ENCODE results near the gene CCDC187. TPM values are rescaled to one million over a fixed set of nuclear protein-coding genes. Genes with fewer than 3 reads are reported as not detected.
A peak's percentile ranks its signal among the peaks of the same experiment; 100 is the strongest.
"Not testable (repeated sequence)": the region's sequence is repeated elsewhere in the genome, so short reads cannot be mapped to it uniquely, and the experiment has no call there.

CCDC187 gene
- total RNA-seq, 1 donor from 2014 or later = not detected

DNA sequence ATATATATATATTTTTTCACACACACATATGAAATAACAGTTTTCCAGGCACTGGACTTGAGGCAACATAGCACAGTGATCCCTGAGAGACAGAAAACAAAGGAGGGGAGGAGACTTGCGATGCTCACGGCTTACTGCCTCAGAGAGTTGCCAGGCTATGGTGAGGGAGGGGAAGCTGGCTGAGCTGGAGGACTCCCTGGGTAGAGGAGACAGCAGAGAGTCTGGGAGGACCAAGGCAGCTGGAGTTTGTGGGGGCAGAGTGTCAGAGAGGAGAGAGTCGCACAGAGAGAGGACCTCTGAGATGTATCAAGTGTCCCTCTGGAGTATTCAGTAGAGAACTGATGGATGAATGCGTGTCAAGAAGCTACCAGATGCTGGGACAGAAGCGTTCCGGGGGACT lies 35.2 kb downstream of the CCDC187 start:
- peak; percentile 69 for DNase-seq (ENCODE audit: low spot score)
- Mint-ChIP-seq H3K4me3 (peak overlapping the region; percentile 75), H3K27ac (no peak overlapping the region), H3K36me3 (no peaks in the 10 kb centered on the region), H3K9me3 (peaks cover 6% of the 10 kb centered on the region), H3K4me1 (peaks cover 32% of the 10 kb centered on the region), H3K27me3 (ENCODE audit: insufficient read depth, low read depth) (peaks cover 13% of the 10 kb centered on the region)
- Histone ChIP-seq H3K9ac (no peak overlapping the region), H4K20me1 (ENCODE audit: low read depth) (no peaks in the 10 kb centered on the region), H3K79me2 (ENCODE audit: low read depth) (no peaks in the 10 kb centered on the region), H3K27me3 (no peaks in the 10 kb centered on the region), H2AFZ (replicated peaks) (no peak overlapping the region), H3K36me3 (no peaks in the 10 kb centered on the region), H3K9me3 (ENCODE audit: low read depth) (no peaks in the 10 kb centered on the region), H3F3A (ENCODE audit: low read depth) (peaks cover 21% of the 10 kb centered on the region), H3K4me3 (no peak overlapping the region), H3K4me2 (peak overlapping the region; percentile 76), H3K4me1 (peaks cover 23% of the 10 kb centered on the region), H3K27ac (no peak overlapping the region)
- TF ChIP-seq EZH2phosphoT487 (IDR thresholded peaks at IDR 0.05) = no peak

GRCh38 chr9:136268318-136268717 lies 35.6 kb downstream of the CCDC187 start:
- no peaks in the 10 kb centered on the region for H4K20me1 ChIP-seq (ENCODE audit: low read depth)
- H3F3A ChIP-seq (ENCODE audit: low read depth) = peaks cover 21% of the 10 kb centered on the region
- no peaks in the 10 kb centered on the region for H3K27me3 ChIP-seq
- H2AFZ ChIP-seq (replicated peaks) = no peak overlapping the region
- DNase-seq (ENCODE audit: low spot score) = peak; percentile 75
- H3K4me1 ChIP-seq = peaks cover 23% of the 10 kb centered on the region
- Mint-ChIP-seq H3K4me3 (peak overlapping the region; percentile 68), H3K27me3 (ENCODE audit: insufficient read depth, low read depth) (peaks cover 13% of the 10 kb centered on the region), H3K9me3 (peaks cover 6% of the 10 kb centered on the region), H3K4me1 (peaks cover 35% of the 10 kb centered on the region), H3K27ac (no peak overlapping the region), H3K36me3 (no peaks in the 10 kb centered on the region)
- H3K4me2 ChIP-seq = peak overlapping the region; percentile 76
- H3K4me3 ChIP-seq = no peak overlapping the region
- no peaks in the 10 kb centered on the region for H3K79me2 ChIP-seq (ENCODE audit: low read depth)
- TF ChIP-seq EZH2phosphoT487 (IDR thresholded peaks at IDR 0.05) (no peak), EZH2 (IDR thresholded peaks at IDR 0.05) (no peak)
- TF ChIP-seq, protein P1, sequence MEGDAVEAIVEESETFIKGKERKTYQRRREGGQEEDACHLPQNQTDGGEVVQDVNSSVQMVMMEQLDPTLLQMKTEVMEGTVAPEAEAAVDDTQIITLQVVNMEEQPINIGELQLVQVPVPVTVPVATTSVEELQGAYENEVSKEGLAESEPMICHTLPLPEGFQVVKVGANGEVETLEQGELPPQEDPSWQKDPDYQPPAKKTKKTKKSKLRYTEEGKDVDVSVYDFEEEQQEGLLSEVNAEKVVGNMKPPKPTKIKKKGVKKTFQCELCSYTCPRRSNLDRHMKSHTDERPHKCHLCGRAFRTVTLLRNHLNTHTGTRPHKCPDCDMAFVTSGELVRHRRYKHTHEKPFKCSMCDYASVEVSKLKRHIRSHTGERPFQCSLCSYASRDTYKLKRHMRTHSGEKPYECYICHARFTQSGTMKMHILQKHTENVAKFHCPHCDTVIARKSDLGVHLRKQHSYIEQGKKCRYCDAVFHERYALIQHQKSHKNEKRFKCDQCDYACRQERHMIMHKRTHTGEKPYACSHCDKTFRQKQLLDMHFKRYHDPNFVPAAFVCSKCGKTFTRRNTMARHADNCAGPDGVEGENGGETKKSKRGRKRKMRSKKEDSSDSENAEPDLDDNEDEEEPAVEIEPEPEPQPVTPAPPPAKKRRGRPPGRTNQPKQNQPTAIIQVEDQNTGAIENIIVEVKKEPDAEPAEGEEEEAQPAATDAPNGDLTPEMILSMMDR (IDR thresholded peaks at IDR 0.05) = peak; percentile 42
- H3K9ac ChIP-seq = no peak overlapping the region
- H3K9me3 ChIP-seq (ENCODE audit: low read depth) = no peaks in the 10 kb centered on the region
- H3K27ac ChIP-seq = no peak overlapping the region
- no peaks in the 10 kb centered on the region for H3K36me3 ChIP-seq

DNA sequence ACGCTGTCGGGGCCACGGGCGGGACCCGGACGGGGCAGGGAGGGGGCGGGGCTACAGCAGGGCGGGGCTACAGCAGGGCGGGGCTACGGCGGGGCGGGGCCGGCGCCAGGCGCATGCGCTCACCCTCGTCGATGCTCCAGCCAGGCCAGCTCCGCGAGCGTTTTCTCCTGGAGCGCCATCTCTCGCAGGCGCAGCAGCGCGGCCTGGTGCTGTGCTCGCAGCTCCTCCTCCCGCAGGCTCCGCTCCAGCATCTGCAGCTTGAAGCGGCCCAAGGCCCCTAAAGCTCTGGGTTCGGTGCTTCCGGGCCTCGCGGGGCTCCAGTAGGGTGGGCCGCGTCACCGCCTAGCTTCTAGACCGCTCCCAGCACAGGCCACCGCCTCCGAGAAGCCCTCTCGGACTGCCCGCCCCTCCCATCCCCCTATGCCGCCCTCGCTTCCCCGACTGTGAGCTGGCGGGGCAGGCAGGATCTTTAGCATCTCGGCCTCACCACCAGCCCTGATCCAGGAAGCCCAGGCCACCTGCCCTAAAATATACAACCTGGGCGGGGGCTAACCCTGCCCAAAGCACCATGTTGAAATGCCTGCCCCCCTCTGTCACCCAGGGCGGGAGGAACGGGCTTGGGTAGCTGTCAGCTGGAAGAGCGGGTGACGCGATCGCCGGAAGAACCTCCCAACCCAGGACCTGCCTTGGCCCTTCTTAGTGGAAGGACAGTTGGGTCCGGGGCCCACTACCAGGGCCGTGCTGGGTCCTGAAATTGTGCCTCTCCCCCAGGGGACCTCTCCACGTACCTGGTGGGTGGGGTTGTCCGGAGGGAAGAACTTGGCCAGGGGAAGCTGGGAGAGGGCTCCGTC lies 36.4 kb downstream of the CCDC187 start:
- Mint-ChIP-seq H3K27ac (no peak overlapping the region), H3K4me1 (peaks cover 35% of the 10 kb centered on the region), H3K9me3 (peaks cover 6% of the 10 kb centered on the region), H3K36me3 (no peaks in the 10 kb centered on the region), H3K4me3 (peak overlapping the region; percentile 77), H3K27me3 (ENCODE audit: insufficient read depth, low read depth) (peaks cover 13% of the 10 kb centered on the region)
- Histone ChIP-seq H3K36me3 (no peaks in the 10 kb centered on the region), H3K27me3 (no peaks in the 10 kb centered on the region), H3K27ac (no peak overlapping the region), H3K9ac (no peak overlapping the region), H3K4me2 (peak overlapping the region; percentile 76), H3K79me2 (ENCODE audit: low read depth) (no peaks in the 10 kb centered on the region), H4K20me1 (ENCODE audit: low read depth) (no peaks in the 10 kb centered on the region), H3K9me3 (ENCODE audit: low read depth) (no peaks in the 10 kb centered on the region), H2AFZ (replicated peaks) (peak overlapping the region; percentile 85), H3K4me1 (peaks cover 23% of the 10 kb centered on the region), H3K4me3 (peak overlapping the region; percentile 42), H3F3A (ENCODE audit: low read depth) (peaks cover 21% of the 10 kb centered on the region)
- TF ChIP-seq, protein P1 (IDR thresholded peaks at IDR 0.05) = peak; percentile 24
- no peak for TF ChIP-seq EZH2phosphoT487 (IDR thresholded peaks at IDR 0.05)
- peak; percentile 94 for DNase-seq (ENCODE audit: low spot score)

DNA sequence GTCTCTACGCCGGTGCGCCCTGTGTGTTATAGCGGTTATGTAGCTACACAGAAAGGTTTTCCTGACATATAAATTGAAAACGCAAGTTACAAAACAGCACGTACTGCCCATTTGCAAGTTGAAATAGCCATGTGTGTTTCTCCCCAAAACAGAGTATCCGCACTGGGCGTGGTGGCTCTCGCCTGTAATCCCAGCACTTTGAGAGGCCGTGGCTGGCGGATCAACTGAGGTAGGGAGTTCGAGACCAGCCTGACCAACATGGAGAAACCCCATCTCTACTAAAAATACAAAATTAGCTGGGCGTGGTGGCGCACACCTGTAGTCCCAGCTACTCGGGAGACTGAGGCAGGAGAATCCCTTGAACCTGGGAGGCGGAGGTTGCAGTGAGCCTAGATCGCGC lies 37.3 kb downstream of the CCDC187 start:
- peaks cover 23% of the 10 kb centered on the region for H3K4me1 ChIP-seq
- H3K4me2 ChIP-seq = peak overlapping the region; percentile 76
- peaks cover 35% of the 10 kb centered on the region for H3K4me1 Mint-ChIP-seq
- not testable (repeated sequence) for H3K36me3 Mint-ChIP-seq; H3K27me3 ChIP-seq; DNase-seq (ENCODE audit: low spot score); H3K79me2 ChIP-seq (ENCODE audit: low read depth); H3K9me3 ChIP-seq (ENCODE audit: low read depth); H3K27ac Mint-ChIP-seq; H3K9ac ChIP-seq; H3K4me3 ChIP-seq; H4K20me1 ChIP-seq (ENCODE audit: low read depth); H3K36me3 ChIP-seq; H2AFZ ChIP-seq (replicated peaks); H3K9me3 Mint-ChIP-seq; H3K27ac ChIP-seq
- H3K27me3 Mint-ChIP-seq (ENCODE audit: insufficient read depth, low read depth) = peaks cover 13% of the 10 kb centered on the region
- peak overlapping the region; percentile 77 for H3K4me3 Mint-ChIP-seq
- H3F3A ChIP-seq (ENCODE audit: low read depth) = peaks cover 21% of the 10 kb centered on the region
